GM12878 (cell line): ENCODE results near the gene HIPK4. TPM values are rescaled to one million over a fixed set of nuclear protein-coding genes. Genes with fewer than 3 reads are reported as not detected.

Experiments
- ATAC-seq: fragments of 200-7000 bp; cut with Tn5 transposase; 3 replicates; pipeline ENCODE4 v1.9.1; 2020; ENCODE audit warnings: mild to moderate bottlenecking, moderate library complexity
- BruUV-seq: library from RNA; stranded (reverse); fragments of 400-500 nt; replicated peaks from 2 replicates; lab custom pipeline; 2021; lab: Mats Ljungman, UMichigan
- CTCF ChIA-PET: fragments of 300-600 bp; sonication (Branson Sonifier 250); formaldehyde crosslinking; extraction: SDS; loops from one replicate; lab custom pipeline; 2021; ENCODE audit warnings: inconsistent platforms; lab: Yijun Ruan, JAX
- POLR2A ChIA-PET: fragments of 350-600 bp; formaldehyde crosslinking; extraction: SDS; loops from one replicate; lab custom pipeline; 2021; ENCODE audit warnings: inconsistent platforms; lab: Charles Lee
- RAD21 ChIA-PET: fragments of 300-600 bp; sonication (Branson Sonifier 250); formaldehyde crosslinking; loops from one replicate; lab custom pipeline; 2023; ENCODE audit warnings: antibody characterized with exemption; ENCODE audit not compliant: unreplicated experiment; lab: Charles Lee
- SMC1A ChIA-PET: fragments of 300-600 bp; sonication (Branson Sonifier 250); formaldehyde crosslinking; loops from one replicate; lab custom pipeline; 2023; ENCODE audit not compliant: unreplicated experiment, uncharacterized antibody; lab: Charles Lee
- DNase-seq: peaks from one replicate; pipeline ENCODE4 v3.0.0-alpha.2; 2011; ENCODE audit warnings: low read depth, low spot score
- FAIRE-seq: peaks from 3 replicates; lab custom pipeline; 2011; peaks lifted over from hg19 to GRCh38; lab: Jason Lieb, UNC
- H2AFZ ChIP-seq: 2 replicates; pipeline ENCODE4 v1.6.0; 2011; ENCODE audit warnings: low read depth, low read length, control low read depth; ENCODE audit not compliant: control insufficient read depth
- H3K27ac ChIP-seq: 2 replicates; pipeline ENCODE4 v1.5.1; 2011; ENCODE audit warnings: control low read depth; ENCODE audit not compliant: control insufficient read depth, insufficient read depth
- H3K27me3 ChIP-seq, 2 experiments: replicated peaks in 1 of 2; 2 replicates each; pipeline versions ENCODE4 v1.6.0 to v1.6.1; 2011; ENCODE audit warnings: low read length in 1 of 2; ENCODE audit not compliant: control insufficient read depth in 2 of 2, insufficient read depth in 2 of 2
- H3K36me3 ChIP-seq, 2 experiments: 2 replicates each; pipeline ENCODE4 v1.5.1; 2011; ENCODE audit warnings: low read length in 1 of 2; ENCODE audit not compliant: control insufficient read depth in 2 of 2, insufficient read depth in 2 of 2
- H3K4me1 ChIP-seq: 2 replicates; pipeline ENCODE4 v1.6.1; 2011; ENCODE audit warnings: mild to moderate bottlenecking, low read length, moderate library complexity, mixed read lengths; ENCODE audit not compliant: control insufficient read depth, insufficient read depth
- H3K4me2 ChIP-seq: 2 replicates; pipeline ENCODE4 v1.6.0; 2011; ENCODE audit warnings: control low read depth; ENCODE audit not compliant: control insufficient read depth, insufficient read depth
- H3K4me3 ChIP-seq: fragments of 200-600 bp; sonication (generic); 2 replicates; pipeline ENCODE4 v1.5.1; 2016
- H3K79me2 ChIP-seq: 2 replicates; pipeline ENCODE4 v1.6.0; 2011; ENCODE audit warnings: low read length; ENCODE audit not compliant: control insufficient read depth, insufficient read depth
- H3K9ac ChIP-seq: 2 replicates; pipeline ENCODE4 v1.8.0; 2011; ENCODE audit warnings: low read length, control low read depth, mixed read lengths; ENCODE audit not compliant: control insufficient read depth, insufficient read depth
- H3K9me3 ChIP-seq: replicated peaks from 3 replicates; pipeline ENCODE4 v1.5.1; 2011; ENCODE audit warnings: mild to moderate bottlenecking, low read length; ENCODE audit not compliant: control insufficient read depth, insufficient read depth
- H4K20me1 ChIP-seq: 2 replicates; pipeline ENCODE4 v1.6.0; 2011; ENCODE audit not compliant: control insufficient read depth, insufficient read depth
- BACH1 ChIP-seq: fragments of 450-650 bp; IDR thresholded peaks from 2 replicates; pipeline ENCODE4 v1.6.1; 2017; ENCODE audit warnings: mild to moderate bottlenecking, borderline replicate concordance
- JUND ChIP-seq: IDR thresholded peaks from 2 replicates; pipeline ENCODE4 v1.6.1; 2012; ENCODE audit warnings: low read depth, mild to moderate bottlenecking, low read length, improper control_type of control experiment, moderate library complexity
- MAX ChIP-seq: IDR thresholded peaks from 2 replicates; pipeline ENCODE4 v1.6.1; 2012; ENCODE audit warnings: low read depth, low read length, improper control_type of control experiment
- MLLT1 ChIP-seq: fragments of 450-650 bp; IDR thresholded peaks from 2 replicates; pipeline ENCODE4 v1.6.1; 2016; ENCODE audit warnings: mild to moderate bottlenecking
- NFIC ChIP-seq: IDR thresholded peaks from 2 replicates; pipeline ENCODE4 v1.6.1; 2012; ENCODE audit warnings: low read depth, mild to moderate bottlenecking, inconsistent platforms, low read length, moderate library complexity
- RELA ChIP-seq: fragments of 450-650 bp; IDR thresholded peaks from 2 replicates; pipeline ENCODE4 v1.8.0; 2014; ENCODE audit warnings: borderline replicate concordance; ENCODE audit not compliant: partially characterized antibody
- RELB ChIP-seq: fragments of 450-650 bp; IDR thresholded peaks from 2 replicates; pipeline ENCODE4 v1.6.1; 2017; ENCODE audit warnings: low read depth, mild to moderate bottlenecking, moderate library complexity
- TAF1 ChIP-seq: IDR thresholded peaks from 2 replicates; pipeline ENCODE4 v1.6.1; 2011; ENCODE audit warnings: mild to moderate bottlenecking, low read depth, low read length, borderline replicate concordance
- TCF12 ChIP-seq: IDR thresholded peaks from 2 replicates; pipeline ENCODE4 v1.6.1; 2011; ENCODE audit warnings: low read depth, mild to moderate bottlenecking, low read length
- YY1 ChIP-seq: IDR thresholded peaks from 2 replicates; pipeline ENCODE4 v1.6.1; 2011; ENCODE audit warnings: low read depth, mild to moderate bottlenecking, low read length
- ZBTB40 ChIP-seq: fragments of 450-650 bp; IDR thresholded peaks from 2 replicates; pipeline ENCODE4 v1.6.1; 2016; ENCODE audit warnings: mild to moderate bottlenecking, moderate library complexity, borderline replicate concordance
- ZNF24 ChIP-seq: fragments of 450-650 bp; IDR thresholded peaks from 2 replicates; pipeline ENCODE4 v1.6.1; 2017; ENCODE audit warnings: antibody characterized with exemption, mild to moderate bottlenecking
- WGBS: methylation state at CpG from one replicate; pipeline ENCODE4 v1.1.6; 2016; ENCODE audit warnings: low lambda C conversion rate; ENCODE audit not compliant: insufficient replicate concordance, insufficient coverage; ENCODE audit errors: missing lambda C conversion rate; 5-methylcytosine and 5-hydroxymethylcytosine counted together
- in situ Hi-C: fragments of 300-500 bp; cut with MboI; formaldehyde crosslinking; loops from 9 replicates; pipeline ENCODE4 v1.14.3; 2018; ENCODE audit warnings: mixed read lengths
- intact Hi-C: fragments of 100-400 bp; cut with micrococcal nuclease; formaldehyde crosslinking; loops from one replicate; pipeline ENCODE4 v1.14.2; 2022; ENCODE audit not compliant: unreplicated experiment
- polyA plus RNA-seq, 11 experiments: library from polyadenylated mRNA; depleted of rRNA in 4 of 11; unstranded in 6 of 11; stranded (reverse) in 5 of 11; fragments of >200 nt; fragmentation: Nextera tagmentation in 4 of 11; fragmentation: Illumina TruSeq in 1 of 11; extraction: Ambion mirVana in 4 of 11; extraction: Trizol in 1 of 11; gene quantifications; 1 replicate in 1 of 11; 2 replicates in 10 of 11; pipeline versions ENCODE4 v1.2.1 to v1.2.3, GENCODE V29; 2011 to 2016; ENCODE audit warnings: inconsistent platforms in 2 of 11, missing spikeins in 2 of 11, low read depth in 1 of 11
- total RNA-seq, 4 experiments: library from RNA; depleted of rRNA in 3 of 4; stranded (reverse); fragments of >200 nt in 3 of 4; fragmentation: Illumina TruSeq in 1 of 4; extraction: Trizol in 1 of 4; gene quantifications; 2 replicates each; pipeline versions ENCODE4 v1.2.1 to v1.2.3, GENCODE V29; 2013 to 2021

Gene HIPK4
- total and polyA plus RNA-seq, 10 of the 15 experiments (the other 5 are each of a cell fraction or from before 2014, with no cell fraction given): 0.07 to 0.13 (median 0.08) TPM; not detected in 7

- Histone ChIP-seq H3K27ac (peak overlapping the region; percentile 82), H3K36me3 (no peaks in the 10 kb centered on the region), H2AFZ (peak overlapping the region; percentile 93), H3K9me3 (no peaks in the 10 kb centered on the region), H3K4me3 (peak overlapping the region; percentile 74), H3K27me3 (no peaks in the 10 kb centered on the region), H3K4me1 (peaks cover 20% of the 10 kb centered on the region), H4K20me1 (no peaks in the 10 kb centered on the region), H3K9ac (peak overlapping the region; percentile 70), H3K4me2 (peak overlapping the region; percentile 98), H3K79me2 (no peaks in the 10 kb centered on the region; the same call in 1 of the 2 replicates)
- in situ Hi-C loops: no loop called here
- ChIA-PET SMC1A (interaction anchor here (0.9 to 2.1 kb wide), 6 partner anchors 9 to 128 kb away, joined by 3 to 7 read pairs (median 4); partner anchors contain the start of gene BLVRB), POLR2A (interaction anchor here (0.6 to 3.8 kb wide), 7 partner anchors 7 to 85 kb away, joined by 5 to 30 read pairs (median 8); partner anchors contain the start of genes SERTAD1 and SERTAD3), CTCF (interaction anchor here (1.0 to 8.0 kb wide), 3 partner anchors 13 to 32 kb away, joined by 4 to 52 read pairs (median 5); partner anchors contain the start of gene BLVRB), RAD21 (interaction anchor here (1.0 to 3.7 kb wide), 3 partner anchors 10 to 128 kb away, joined by 3 to 21 read pairs (median 15); partner anchors contain the start of gene SERTAD3)
- FAIRE-seq (no peak), ATAC-seq (peak; percentile 92), DNase-seq (no peak)
- intact Hi-C loops: no loop called here
- TSS peak; percentile 99 for BruUV-seq
- WGBS: 22% methylated on average over 33 of the region's 50 CpGs
- TF ChIP-seq RELB (peak; percentile 82), NFIC (peak; percentile 42; the same call in 1 of the 2 replicates), MAX (no peak), ZBTB40 (no peak), YY1 (peak; percentile 78; the same call in 1 of the 2 replicates), TAF1 (peak; percentile 85), ZNF24 (peak; percentile 37; the same call in 1 of the 2 replicates), BACH1 (peak; percentile 39; the same call in 1 of the 2 replicates), MLLT1 (0 out of 2 replicates have a peak, but pooled peaks have one; percentile 53), JUND (no peak), RELA (no peak), TCF12 (0 out of 2 replicates have a peak, but pooled peaks have one; percentile 7)
These were observed 43.6 kb upstream of the HIPK4 start for GRCh38 chr19:40433391-40434216.
